ENCODE measurements around the gene RAB18. TPM values are rescaled to one million over a fixed set of nuclear protein-coding genes. Genes with fewer than 3 reads are reported as not detected.

The RAB18 gene
- total RNA-seq, 1 donor from 2014 or later, result 96.9 TPM

Other genes starting within 250 kb of the RAB18 start
- gene MKX, start 241.5 kb downstream of the RAB18 start, total RNA-seq, result 0.94 TPM